Parathyroid adenoma (tissue), 2 donors: Measurements from ENCODE around the gene IRF3.

ENCODE experiments used
- H2AFZ ChIP-seq: fragments of 300-600 bp; sonication (generic); one replicate; pipeline ENCODE4 v1.7.0; 2017; ENCODE audit warnings: antibody characterized with exemption, mild to moderate bottlenecking
- H3K27ac ChIP-seq: fragments of 300-600 bp; sonication (generic); one replicate; pipeline ENCODE4 v1.7.0; 2017
- H3K27me3 ChIP-seq: fragments of 300-600 bp; sonication (generic); one replicate; pipeline ENCODE4 v1.7.0; 2017; ENCODE audit warnings: low read length; ENCODE audit not compliant: control insufficient read depth, insufficient read depth
- H3K36me3 ChIP-seq: fragments of 300-600 bp; sonication (generic); one replicate; pipeline ENCODE4 v1.7.0; 2017; ENCODE audit warnings: low read length; ENCODE audit not compliant: control insufficient read depth, insufficient read depth
- H3K4me1 ChIP-seq: fragments of 300-600 bp; sonication (generic); one replicate; pipeline ENCODE4 v1.7.0; 2017; ENCODE audit warnings: control low read depth
- H3K4me2 ChIP-seq: fragments of 300-600 bp; sonication (generic); one replicate; pipeline ENCODE4 v1.7.0; 2017; ENCODE audit warnings: low read length
- H3K4me3 ChIP-seq: fragments of 300-600 bp; sonication (generic); one replicate; pipeline ENCODE4 v1.7.0; 2017; ENCODE audit warnings: low read depth, low read length
- H3K79me2 ChIP-seq: fragments of 300-600 bp; sonication (generic); one replicate; pipeline ENCODE4 v1.7.0; 2017; ENCODE audit warnings: control low read depth
- H3K9ac ChIP-seq: fragments of 300-600 bp; sonication (generic); one replicate; pipeline ENCODE4 v1.7.0; 2017; ENCODE audit warnings: mild to moderate bottlenecking
- H3K9me3 ChIP-seq: fragments of 300-600 bp; sonication (generic); one replicate; pipeline ENCODE4 v1.7.0; 2017; ENCODE audit warnings: low read length; ENCODE audit not compliant: control insufficient read depth
- TF ChIP-seq, protein P1 (sequence below): fragments of 300-600 bp; sonication (generic); IDR thresholded peaks from one replicate; pipeline ENCODE4 v1.7.0; 2017; ENCODE audit warnings: antibody characterized with exemption, mild to moderate bottlenecking
- donor health status: primary hyperparathyroidism.

IRF3 gene

DNA sequence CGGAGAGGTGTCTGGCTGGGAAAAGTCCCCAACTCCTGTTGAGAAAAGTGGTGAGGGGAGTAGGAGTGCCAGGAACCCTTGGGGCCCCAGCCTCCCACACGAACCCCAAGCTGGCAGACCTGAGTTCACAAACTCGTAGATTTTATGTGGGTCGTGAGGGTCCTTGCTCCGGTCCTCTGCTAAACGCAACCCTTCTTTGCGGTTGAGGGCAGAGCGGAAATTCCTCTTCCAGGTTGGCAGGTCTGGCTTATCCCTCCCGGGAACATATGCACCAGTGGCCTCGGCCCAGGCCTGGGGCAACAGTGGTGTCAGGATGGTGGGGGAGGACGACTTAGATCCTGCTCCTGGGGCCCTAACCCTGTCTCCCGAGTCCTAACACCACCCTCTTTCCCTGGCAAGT is 2.4 kb downstream of the IRF3 start:
- Histone ChIP-seq H3K27ac (no peak overlapping the region), H3K4me1 (no peaks in the 10 kb centered on the region), H3K36me3 (no peaks in the 10 kb centered on the region)

DNA sequence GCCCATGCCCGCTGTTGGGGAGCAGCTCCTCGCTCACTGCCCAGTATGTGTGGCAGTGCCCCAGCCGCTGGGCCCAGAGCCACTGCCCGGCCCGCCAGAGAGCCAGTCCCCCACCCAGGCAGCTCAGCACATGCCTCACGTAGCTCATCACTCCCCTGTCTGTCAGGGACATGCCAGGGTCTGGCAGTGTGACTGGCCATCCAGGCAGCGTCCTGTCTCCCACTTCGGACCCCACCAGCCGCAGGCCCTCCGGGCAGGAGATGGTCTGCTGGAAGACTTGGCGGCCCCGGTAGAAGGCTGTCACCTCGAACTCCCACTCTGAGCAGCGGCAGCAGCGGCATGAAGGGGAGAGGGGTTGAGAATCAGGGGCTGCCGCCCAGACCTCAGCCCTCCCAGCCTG is 3.6 kb downstream of the IRF3 start:
- Histone ChIP-seq H3K36me3 (no peaks in the 10 kb centered on the region), H3K4me2 (no peak overlapping the region), H3K4me3 (no peak overlapping the region), H3K9me3 (no peaks in the 10 kb centered on the region), H3K27me3 (no peaks in the 10 kb centered on the region), H3K9ac (no peak overlapping the region), H3K4me1 (no peaks in the 10 kb centered on the region), H3K79me2 (no peaks in the 10 kb centered on the region), H2AFZ (no peak overlapping the region), H3K27ac (no peak overlapping the region)
- TF ChIP-seq, protein P1, sequence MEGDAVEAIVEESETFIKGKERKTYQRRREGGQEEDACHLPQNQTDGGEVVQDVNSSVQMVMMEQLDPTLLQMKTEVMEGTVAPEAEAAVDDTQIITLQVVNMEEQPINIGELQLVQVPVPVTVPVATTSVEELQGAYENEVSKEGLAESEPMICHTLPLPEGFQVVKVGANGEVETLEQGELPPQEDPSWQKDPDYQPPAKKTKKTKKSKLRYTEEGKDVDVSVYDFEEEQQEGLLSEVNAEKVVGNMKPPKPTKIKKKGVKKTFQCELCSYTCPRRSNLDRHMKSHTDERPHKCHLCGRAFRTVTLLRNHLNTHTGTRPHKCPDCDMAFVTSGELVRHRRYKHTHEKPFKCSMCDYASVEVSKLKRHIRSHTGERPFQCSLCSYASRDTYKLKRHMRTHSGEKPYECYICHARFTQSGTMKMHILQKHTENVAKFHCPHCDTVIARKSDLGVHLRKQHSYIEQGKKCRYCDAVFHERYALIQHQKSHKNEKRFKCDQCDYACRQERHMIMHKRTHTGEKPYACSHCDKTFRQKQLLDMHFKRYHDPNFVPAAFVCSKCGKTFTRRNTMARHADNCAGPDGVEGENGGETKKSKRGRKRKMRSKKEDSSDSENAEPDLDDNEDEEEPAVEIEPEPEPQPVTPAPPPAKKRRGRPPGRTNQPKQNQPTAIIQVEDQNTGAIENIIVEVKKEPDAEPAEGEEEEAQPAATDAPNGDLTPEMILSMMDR, result no peak

More for the DNA sequence above, 2.4 kb downstream of the IRF3 start:
- H3K4me2 ChIP-seq, result no peak overlapping the region
- H3K9ac ChIP-seq, result no peak overlapping the region
- H3K4me3 ChIP-seq, result no peak overlapping the region
- H3K9me3 ChIP-seq, result no peaks in the 10 kb centered on the region
- TF ChIP-seq, protein P1, result no peak
- H2AFZ ChIP-seq, result no peak overlapping the region
- no peaks in the 10 kb centered on the region for H3K79me2 ChIP-seq
- H3K27me3 ChIP-seq, result no peaks in the 10 kb centered on the region

DNA sequence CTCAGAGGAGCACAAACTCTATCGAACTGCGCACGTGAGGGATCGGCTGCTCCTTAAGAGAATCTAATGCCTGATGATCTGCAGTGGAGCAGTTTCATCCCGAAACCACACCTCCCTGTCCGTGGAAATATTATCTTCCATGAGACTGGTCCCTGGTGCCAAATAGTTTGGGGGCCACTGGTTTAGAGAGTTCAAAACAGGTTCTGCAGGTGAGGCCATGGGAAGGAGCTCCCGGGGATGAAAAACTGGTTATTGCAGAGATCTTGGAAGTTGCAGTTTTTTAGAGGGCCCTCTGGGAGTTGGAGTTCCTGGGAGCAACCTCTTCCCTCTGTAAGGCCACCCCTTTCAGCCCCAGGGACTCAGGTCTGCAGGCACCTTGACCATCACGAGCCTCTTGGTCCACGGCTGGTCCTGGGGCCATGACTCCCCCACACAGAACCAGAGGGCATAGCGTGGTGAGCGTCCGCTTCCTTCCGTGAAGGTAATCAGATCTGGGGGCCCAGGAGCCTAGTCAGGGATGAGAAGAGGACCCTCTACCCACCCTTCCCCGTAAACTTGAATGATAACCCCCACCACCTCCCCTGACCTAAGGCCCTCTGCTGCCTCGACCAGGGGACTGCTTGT is 5.2 kb downstream of the IRF3 start:
- Histone ChIP-seq H3K9ac (no peak overlapping the region), H3K4me2 (no peak overlapping the region), H3K9me3 (no peaks in the 10 kb centered on the region), H3K4me1 (no peaks in the 10 kb centered on the region), H3K27ac (no peak overlapping the region), H3K27me3 (no peaks in the 10 kb centered on the region), H3K4me3 (no peak overlapping the region), H2AFZ (no peak overlapping the region), H3K79me2 (no peaks in the 10 kb centered on the region), H3K36me3 (no peaks in the 10 kb centered on the region)
- TF ChIP-seq, protein P1, result no peak

DNA sequence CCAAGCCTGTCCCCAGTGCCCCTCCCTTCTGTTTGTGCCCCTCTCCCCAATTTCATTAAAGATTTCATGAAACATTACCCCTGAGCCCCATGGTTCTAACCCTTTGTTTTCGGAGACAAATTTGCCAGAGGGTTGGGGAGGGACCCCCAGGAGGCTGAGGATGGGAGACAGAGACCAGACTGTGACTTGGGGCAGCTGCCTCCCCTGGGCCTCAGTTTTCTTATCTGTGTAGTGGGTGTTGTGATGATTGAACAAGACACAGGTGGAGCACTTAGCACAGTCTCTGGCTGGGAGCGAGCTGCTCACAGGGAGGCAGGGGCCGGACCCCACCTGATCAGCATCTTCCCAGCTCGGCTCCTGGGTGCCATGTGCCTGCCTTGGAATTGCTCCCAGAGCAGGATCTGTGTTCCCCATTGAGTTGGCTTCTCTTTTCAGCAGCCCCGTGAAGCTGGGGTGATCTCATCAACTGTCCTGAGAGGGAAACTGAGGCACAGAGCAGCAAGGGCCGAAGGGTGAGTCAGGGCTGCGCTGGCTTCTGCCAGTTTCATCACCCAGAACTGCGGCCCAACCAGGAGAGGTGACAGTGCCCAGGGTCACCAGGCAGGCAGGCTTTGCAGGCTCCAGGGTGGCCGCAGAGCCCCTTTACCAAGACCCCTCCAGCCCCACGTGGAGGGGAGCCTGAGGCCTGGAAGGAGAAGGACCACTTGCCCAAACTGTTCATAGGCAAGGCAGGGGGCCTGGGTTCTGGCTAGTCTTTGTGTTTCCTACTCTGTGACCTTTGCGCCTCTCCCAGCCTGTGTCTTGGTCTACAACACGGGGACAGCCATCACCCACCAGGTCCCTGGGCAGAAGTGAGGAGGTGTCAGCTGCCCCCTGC is 6.9 kb downstream of the IRF3 start:
- Histone ChIP-seq H3K27ac (no peak overlapping the region), H3K36me3 (no peaks in the 10 kb centered on the region)
- TF ChIP-seq, protein P1, result no peak

More for the DNA sequence above, 6.9 kb downstream of the IRF3 start:
- Histone ChIP-seq H3K4me3 (no peak overlapping the region), H3K79me2 (no peaks in the 10 kb centered on the region), H3K4me2 (no peak overlapping the region), H3K9ac (no peak overlapping the region), H3K9me3 (no peaks in the 10 kb centered on the region), H3K27me3 (no peaks in the 10 kb centered on the region), H2AFZ (no peak overlapping the region), H3K4me1 (no peaks in the 10 kb centered on the region)
